Gastrocnemius medialis (tissue), 4 donors: ENCODE results near the gene RSU1. TPM values are rescaled to one million over a fixed set of nuclear protein-coding genes. Genes with fewer than 3 reads are reported as not detected.

Experiments
- ATAC-seq, 2 donors: fragments of 150-250 bp; one replicate each; pipeline ENCODE4 v1.9.1; 2016
- DNase-seq, 2 donors: peaks; one replicate each; pipeline ENCODE4 v3.0.0-alpha.2; 2019
- H3K27ac ChIP-seq, 4 donors: fragments of 200-600 bp; sonication (generic); 1 replicate in 1 of 4; 2 replicates in 3 of 4; pipeline ENCODE4 v1.5.1; 2016 to 2018; ENCODE audit warnings: mild to moderate bottlenecking in 2 of 4, moderate library complexity in 1 of 4
- H3K27me3 ChIP-seq, 3 donors: fragments of 200-600 bp; sonication (generic) in 2 of 3; 1 replicate in 1 of 3; 2 replicates in 2 of 3; pipeline versions ENCODE4 v1.5.1 to v1.6.0; 2016 to 2019; ENCODE audit warnings: mild to moderate bottlenecking in 1 of 3, moderate library complexity in 1 of 3
- H3K36me3 ChIP-seq, 2 donors: fragments of 200-600 bp; sonication (generic) in 1 of 2; one replicate each; pipeline ENCODE4 v1.5.1; 2017 to 2018
- H3K4me1 ChIP-seq, 2 donors: fragments of 200-600 bp; sonication (generic) in 1 of 2; one replicate each; pipeline ENCODE4 v1.5.1; 2016 to 2017; ENCODE audit warnings: mild to moderate bottlenecking in 2 of 2
- H3K4me3 ChIP-seq, 4 donors: fragments of 200-600 bp; sonication (generic) in 3 of 4; 1 replicate in 1 of 4; 2 replicates in 3 of 4; pipeline ENCODE4 v1.5.1; 2016 to 2019; ENCODE audit warnings: mild to moderate bottlenecking in 2 of 4
- H3K9me3 ChIP-seq, 3 donors: fragments of 200-600 bp; sonication (generic) in 2 of 3; 1 replicate in 1 of 3; 2 replicates in 2 of 3; pipeline ENCODE4 v1.5.1; 2016 to 2019
- POLR2A ChIP-seq, 2 donors: fragments of 450-650 bp; IDR thresholded peaks; one replicate each; pipeline ENCODE4 v1.6.1; 2017; ENCODE audit warnings: antibody characterized with exemption in 2 of 2, mild to moderate bottlenecking in 2 of 2, moderate library complexity in 2 of 2
- in situ Hi-C, 4 donors: fragments of 200-750 bp; cut with MboI; loops; one replicate each; pipeline versions ENCODE4 v1.15.0 to v1.8.0; 2017; ENCODE audit warnings: low sequenced_read_pairs in 4 of 4
- intact Hi-C: fragments of 100-400 bp; cut with DNase I; formaldehyde crosslinking; loops from one replicate; pipeline ENCODE4 v1.15.1; 2023; ENCODE audit warnings: low total_unique reads
- total RNA-seq, 4 donors: library from RNA; depleted of rRNA; stranded (reverse); fragments of >200 nt; gene quantifications; one replicate each; pipeline versions ENCODE4 v1.1.0 to v1.2.3, GENCODE V29; 2016
- TF ChIP-seq, protein P1 (sequence below), 5 experiments: fragments of 450-650 bp in 3 of 5; fragments of 200-600 bp in 2 of 5; sonication (generic) in 2 of 5; IDR thresholded peaks in 4 of 5; conservative IDR thresholded peaks in 1 of 5; 1 replicate in 4 of 5; 2 replicates in 1 of 5; pipeline ENCODE4 v1.5.1; 2016 to 2019; ENCODE audit warnings: antibody characterized with exemption in 5 of 5, mild to moderate bottlenecking in 3 of 5, moderate library complexity in 3 of 5

Gene RSU1
- total RNA-seq, 4 donors from 2014 or later = 24.2 to 32.8 (median 26.1) TPM

DNA sequence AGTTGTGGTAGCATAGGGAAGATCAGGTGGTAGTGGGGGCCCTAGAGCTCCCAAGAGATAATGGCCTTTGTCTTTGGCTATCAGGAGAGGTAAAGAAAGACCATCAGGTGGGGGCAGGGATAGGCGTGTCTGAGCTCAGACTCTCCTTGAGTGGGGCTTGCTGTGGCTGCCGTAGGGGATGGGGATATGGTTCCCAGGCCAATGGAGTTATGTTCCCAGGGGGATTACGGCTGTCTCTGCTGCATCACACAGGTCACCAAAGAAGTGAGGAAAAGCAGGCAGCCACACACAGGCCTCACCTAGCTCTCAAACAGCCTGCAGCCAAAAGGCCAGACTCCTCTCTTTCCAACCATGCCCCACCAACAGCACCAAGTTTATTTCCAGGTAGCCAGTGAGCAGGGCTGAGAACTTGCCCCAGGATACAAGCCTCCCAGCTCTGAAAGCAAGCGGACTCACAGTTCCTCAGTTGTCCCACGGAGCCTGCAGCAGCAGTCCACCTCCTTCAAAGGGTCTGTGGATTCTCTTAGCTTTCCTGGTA, 257.9 kb downstream of the RSU1 start:
- no peak for ATAC-seq
- H3K36me3 ChIP-seq = no peaks in the 10 kb centered on the region
- H3K4me1 ChIP-seq = no peaks in the 10 kb centered on the region
- H3K27ac ChIP-seq = no peak overlapping the region
- in situ Hi-C loops = no loop called here
- TF ChIP-seq POLR2A (IDR thresholded peaks at IDR 0.05) = no peak
- TF ChIP-seq, protein P1, sequence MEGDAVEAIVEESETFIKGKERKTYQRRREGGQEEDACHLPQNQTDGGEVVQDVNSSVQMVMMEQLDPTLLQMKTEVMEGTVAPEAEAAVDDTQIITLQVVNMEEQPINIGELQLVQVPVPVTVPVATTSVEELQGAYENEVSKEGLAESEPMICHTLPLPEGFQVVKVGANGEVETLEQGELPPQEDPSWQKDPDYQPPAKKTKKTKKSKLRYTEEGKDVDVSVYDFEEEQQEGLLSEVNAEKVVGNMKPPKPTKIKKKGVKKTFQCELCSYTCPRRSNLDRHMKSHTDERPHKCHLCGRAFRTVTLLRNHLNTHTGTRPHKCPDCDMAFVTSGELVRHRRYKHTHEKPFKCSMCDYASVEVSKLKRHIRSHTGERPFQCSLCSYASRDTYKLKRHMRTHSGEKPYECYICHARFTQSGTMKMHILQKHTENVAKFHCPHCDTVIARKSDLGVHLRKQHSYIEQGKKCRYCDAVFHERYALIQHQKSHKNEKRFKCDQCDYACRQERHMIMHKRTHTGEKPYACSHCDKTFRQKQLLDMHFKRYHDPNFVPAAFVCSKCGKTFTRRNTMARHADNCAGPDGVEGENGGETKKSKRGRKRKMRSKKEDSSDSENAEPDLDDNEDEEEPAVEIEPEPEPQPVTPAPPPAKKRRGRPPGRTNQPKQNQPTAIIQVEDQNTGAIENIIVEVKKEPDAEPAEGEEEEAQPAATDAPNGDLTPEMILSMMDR (IDR thresholded peaks at IDR 0.05 in 4 of 5, conservative IDR thresholded peaks at IDR 0.05 in 1 of 5) = no peak
- intact Hi-C loops = no loop called here
- H3K4me3 ChIP-seq = no peak overlapping the region
- no peak for DNase-seq
- H3K9me3 ChIP-seq = no peaks in the 10 kb centered on the region
- H3K27me3 ChIP-seq = no peaks in the 10 kb centered on the region

DNA sequence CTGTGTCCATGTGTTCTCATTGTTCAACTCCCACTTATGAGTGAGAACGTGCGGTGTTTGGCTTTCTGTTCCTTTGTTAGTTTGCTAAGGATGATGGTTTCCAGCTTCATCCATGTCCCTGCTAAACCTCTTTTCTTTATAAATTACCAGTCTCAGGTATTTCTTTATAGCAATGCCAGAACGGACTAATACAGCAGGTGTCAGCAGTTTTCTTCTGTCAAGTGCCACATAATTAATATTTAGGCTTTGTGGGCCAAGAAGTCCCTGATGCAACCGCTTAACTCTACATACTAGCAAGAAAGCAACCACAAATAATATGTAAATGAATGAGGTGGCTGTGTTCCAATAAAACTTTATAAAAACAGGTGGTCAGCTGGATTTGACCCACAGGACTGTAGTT, 269.3 kb downstream of the RSU1 start:
- DNase-seq = no peak
- no peak overlapping the region for H3K4me3 ChIP-seq
- H3K4me1 ChIP-seq = no peaks in the 10 kb centered on the region
- no peaks in the 10 kb centered on the region for H3K9me3 ChIP-seq
- H3K27ac ChIP-seq = no peak overlapping the region
- in situ Hi-C loops = no loop called here
- H3K36me3 ChIP-seq = no peaks in the 10 kb centered on the region
- no peak for ATAC-seq
- H3K27me3 ChIP-seq = no peaks in the 10 kb centered on the region
- intact Hi-C loops = no loop called here
- no peak for TF ChIP-seq POLR2A (IDR thresholded peaks at IDR 0.05)
- TF ChIP-seq, protein P1 (IDR thresholded peaks at IDR 0.05 in 4 of 5, conservative IDR thresholded peaks at IDR 0.05 in 1 of 5) = no peak

DNA sequence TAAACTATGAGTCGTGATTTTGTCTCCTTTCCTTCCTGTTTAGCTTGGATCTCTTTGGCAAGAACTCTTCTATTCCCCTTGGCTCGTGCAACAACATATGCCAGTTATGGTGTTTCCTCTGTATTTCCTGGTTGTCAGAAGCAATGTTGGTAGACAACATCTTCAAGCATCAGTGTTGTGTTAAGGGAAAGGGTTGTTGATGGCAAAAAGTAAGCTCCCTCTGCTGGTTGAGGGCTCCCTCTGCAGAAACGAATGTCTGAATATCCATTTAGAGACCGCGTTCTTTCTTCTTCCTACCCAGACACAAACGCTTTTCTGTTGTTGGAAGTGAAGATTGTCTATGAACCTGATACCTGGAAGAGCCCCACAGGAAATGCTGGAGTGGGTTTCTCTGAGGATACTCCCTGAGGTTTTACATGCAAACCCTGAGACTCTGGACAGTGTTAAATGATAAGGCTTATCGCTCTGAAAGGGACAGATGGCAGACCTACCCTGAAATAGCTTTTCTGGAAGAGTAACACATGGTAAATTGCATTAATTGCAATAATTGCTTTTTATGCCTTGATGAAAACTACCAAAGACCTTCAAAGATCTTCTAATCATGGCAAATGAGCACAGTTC, 272.0 kb downstream of the RSU1 start:
- no peak for ATAC-seq
- intact Hi-C loops = no loop called here
- no peaks in the 10 kb centered on the region for H3K4me1 ChIP-seq
- H3K36me3 ChIP-seq = no peaks in the 10 kb centered on the region
- no peaks in the 10 kb centered on the region for H3K9me3 ChIP-seq
- no peak overlapping the region for H3K4me3 ChIP-seq
- in situ Hi-C loops = no loop called here
- TF ChIP-seq, protein P1 (IDR thresholded peaks at IDR 0.05 in 4 of 5, conservative IDR thresholded peaks at IDR 0.05 in 1 of 5) = peak in 2 of 5 experiments; percentile 15 to 20
- no peak for TF ChIP-seq POLR2A (IDR thresholded peaks at IDR 0.05)
- no peaks in the 10 kb centered on the region for H3K27me3 ChIP-seq
- H3K27ac ChIP-seq = no peak overlapping the region
- no peak for DNase-seq

DNA sequence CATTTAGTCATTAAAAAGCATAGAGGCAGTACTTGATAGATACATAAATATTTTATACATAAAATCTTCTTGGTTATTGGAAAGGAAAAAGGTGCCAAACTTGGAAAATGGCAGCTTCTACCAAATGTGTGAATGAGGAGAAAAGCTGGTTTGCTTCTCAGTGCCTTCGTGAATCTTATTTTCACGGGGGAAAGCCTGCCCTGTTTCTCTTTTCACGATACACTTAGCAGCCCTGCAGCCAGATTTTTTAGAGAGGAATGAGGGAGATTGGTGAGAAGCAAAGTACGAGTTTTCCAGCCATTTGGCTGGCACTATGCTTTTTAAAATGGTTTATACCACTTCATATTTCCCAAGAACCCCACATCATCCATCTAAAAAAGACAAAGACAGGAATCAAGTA, 272.6 kb downstream of the RSU1 start:
- Histone ChIP-seq H3K4me1 (no peaks in the 10 kb centered on the region), H3K36me3 (no peaks in the 10 kb centered on the region), H3K27me3 (no peaks in the 10 kb centered on the region), H3K9me3 (no peaks in the 10 kb centered on the region), H3K27ac (no peak overlapping the region), H3K4me3 (no peak overlapping the region)
- ATAC-seq (no peak), DNase-seq (no peak)
- TF ChIP-seq POLR2A (IDR thresholded peaks at IDR 0.05) = no peak
- TF ChIP-seq, protein P1 (IDR thresholded peaks at IDR 0.05 in 4 of 5, conservative IDR thresholded peaks at IDR 0.05 in 1 of 5) = no peak
- in situ Hi-C loops (no loop called here), intact Hi-C loops (no loop called here)

DNA sequence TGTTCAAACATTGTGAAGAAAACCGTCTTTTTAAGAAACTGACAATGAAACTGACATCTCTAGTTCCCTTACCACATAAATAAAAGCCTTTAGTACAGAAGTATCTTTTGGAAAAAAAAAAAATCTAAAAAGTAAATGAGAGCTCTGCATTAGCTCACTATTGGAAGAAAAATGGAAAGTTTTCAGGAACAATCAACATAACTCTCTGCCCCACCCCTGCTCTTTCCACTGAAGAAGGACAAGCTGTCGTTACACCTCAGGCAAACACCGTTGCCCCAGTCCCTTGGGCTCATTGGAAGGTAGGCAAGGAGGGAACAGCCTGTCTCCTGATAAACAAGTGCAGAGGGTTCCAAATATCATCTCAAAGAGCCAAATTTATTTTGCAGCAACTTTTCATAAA, 273.1 kb downstream of the RSU1 start:
- ATAC-seq = no peak
- TF ChIP-seq, protein P1 (IDR thresholded peaks at IDR 0.05 in 4 of 5, conservative IDR thresholded peaks at IDR 0.05 in 1 of 5) = no peak
- no peak for TF ChIP-seq POLR2A (IDR thresholded peaks at IDR 0.05)
- H3K4me1 ChIP-seq = no peaks in the 10 kb centered on the region
- H3K27ac ChIP-seq = no peak overlapping the region
- DNase-seq = no peak
- intact Hi-C loops = no loop called here
- in situ Hi-C loops = no loop called here
- no peaks in the 10 kb centered on the region for H3K9me3 ChIP-seq
- peaks cover 0 to 2% (median 0%) of the 10 kb centered on the region in 3 donors for H3K27me3 ChIP-seq
- no peaks in the 10 kb centered on the region for H3K36me3 ChIP-seq
- no peak overlapping the region for H3K4me3 ChIP-seq
